Measurements from ENCODE around the gene KRT7.

GRCh38 chr12:52220477-52220876, 12.6 kb upstream of the KRT7 start:
- no peak for TF ChIP-seq POLR2A (IDR thresholded peaks at IDR 0.05)
- TF ChIP-seq POLR2AphosphoS5 (IDR thresholded peaks at IDR 0.05), result no peak
- no peak for TF ChIP-seq CTCF (IDR thresholded peaks at IDR 0.05)
- no peak for TF ChIP-seq EP300 (IDR thresholded peaks at IDR 0.05)

All from suprapubic skin (tissue), 4 donors.